IPS DF 6.9 (cell line): ENCODE data around the gene BNIP1.
"Not testable (repeated sequence)": the region's sequence is repeated elsewhere in the genome, so short reads cannot be mapped to it uniquely, and the experiment has no call there.

Source experiments
- DNase-seq: peaks from one replicate; pipeline ENCODE4 v3.0.0-alpha.2; 2013; ENCODE audit warnings: low read depth, low spot score
- H3K27ac ChIP-seq: one replicate; pipeline ENCODE4 v1.5.1; 2013; ENCODE audit warnings: low read length, control low read depth
- H3K27me3 ChIP-seq: 2 replicates; pipeline ENCODE4 v1.6.1; 2013; ENCODE audit warnings: mild to moderate bottlenecking, low read length; ENCODE audit not compliant: control insufficient read depth, insufficient read depth
- H3K36me3 ChIP-seq: 2 replicates; pipeline ENCODE4 v1.6.1; 2013; ENCODE audit warnings: low read length; ENCODE audit not compliant: control insufficient read depth, insufficient read depth
- H3K4me1 ChIP-seq: 2 replicates; pipeline ENCODE4 v1.6.1; 2013; ENCODE audit warnings: low read length; ENCODE audit not compliant: control insufficient read depth, insufficient read depth
- H3K4me3 ChIP-seq: 2 replicates; pipeline ENCODE4 v1.5.1; 2013; ENCODE audit warnings: mild to moderate bottlenecking, low read length
- H3K9me3 ChIP-seq: 2 replicates; pipeline ENCODE4 v1.6.1; 2013; ENCODE audit warnings: low read length, inconsistent platforms; ENCODE audit not compliant: control insufficient read depth, insufficient read depth
- WGBS: extraction: QIAGEN DNeasy Blood & Tissue Kit; methylation state at CpG from one replicate; pipeline ENCODE4 v1.1.7; 2013; ENCODE audit warnings: mixed read lengths, missing lambda C conversion rate; ENCODE audit not compliant: insufficient read length, insufficient coverage; 5-methylcytosine and 5-hydroxymethylcytosine counted together

BNIP1 gene

GRCh38 chr5:173139631-173140030 lies 4.7 kb upstream of the BNIP1 start:
- WGBS, result no CpG with 5 or more reads among the region's 1 CpG
- H3K9me3 ChIP-seq, result no peaks in the 10 kb centered on the region
- no peak overlapping the region for H3K4me3 ChIP-seq
- no peak overlapping the region for H3K27ac ChIP-seq
- DNase-seq, result no peak
- H3K36me3 ChIP-seq, result no peaks in the 10 kb centered on the region
- no peaks in the 10 kb centered on the region for H3K27me3 ChIP-seq
- no peaks in the 10 kb centered on the region; the same call in 1 of the 2 replicates for H3K4me1 ChIP-seq

GRCh38 chr5:173140769-173141168 lies 3.6 kb upstream of the BNIP1 start:
- H3K4me1 ChIP-seq, result no peaks in the 10 kb centered on the region; the same call in 1 of the 2 replicates
- no peak for DNase-seq
- H3K9me3 ChIP-seq, result no peaks in the 10 kb centered on the region
- H3K4me3 ChIP-seq, result no peak overlapping the region
- WGBS, result no CpG with 5 or more reads among the region's 4 CpGs
- H3K27ac ChIP-seq, result no peak overlapping the region
- no peaks in the 10 kb centered on the region for H3K36me3 ChIP-seq
- no peaks in the 10 kb centered on the region for H3K27me3 ChIP-seq

GRCh38 chr5:173143567-173143966 lies 764 bp upstream of the BNIP1 start:
- no peaks in the 10 kb centered on the region for H3K36me3 ChIP-seq
- no peak overlapping the region for H3K27ac ChIP-seq
- no peaks in the 10 kb centered on the region for H3K27me3 ChIP-seq
- H3K4me1 ChIP-seq, result no peaks in the 10 kb centered on the region; the same call in 1 of the 2 replicates
- DNase-seq, result no peak
- H3K9me3 ChIP-seq, result no peaks in the 10 kb centered on the region
- no CpG with 5 or more reads among the region's 8 CpGs for WGBS
- H3K4me3 ChIP-seq, result no peak overlapping the region

GRCh38 chr5:173148354-173148753 lies 4.0 kb downstream of the BNIP1 start:
- H3K36me3 ChIP-seq, result no peaks in the 10 kb centered on the region
- H3K27ac ChIP-seq, result no peak overlapping the region
- H3K4me1 ChIP-seq, result no peaks in the 10 kb centered on the region
- H3K27me3 ChIP-seq, result no peaks in the 10 kb centered on the region
- H3K4me3 ChIP-seq, result no peak overlapping the region
- no peak for DNase-seq
- WGBS, result no CpG with 5 or more reads among the region's 2 CpGs
- no peaks in the 10 kb centered on the region for H3K9me3 ChIP-seq

GRCh38 chr5:173152547-173152946 lies 8.2 kb downstream of the BNIP1 start:
- Histone ChIP-seq H3K36me3 (no peaks in the 10 kb centered on the region), H3K4me3 (no peak overlapping the region), H3K27ac (no peak overlapping the region), H3K27me3 (no peaks in the 10 kb centered on the region), H3K4me1 (no peaks in the 10 kb centered on the region), H3K9me3 (no peaks in the 10 kb centered on the region)
- no peak for DNase-seq
- WGBS, result no CpG with 5 or more reads among the region's 5 CpGs

- no peaks in the 10 kb centered on the region for H3K4me1 ChIP-seq
- no peaks in the 10 kb centered on the region for H3K9me3 ChIP-seq
- H3K27me3 ChIP-seq, result no peaks in the 10 kb centered on the region
- no peak overlapping the region for H3K4me3 ChIP-seq
- peaks cover 3% of the 10 kb centered on the region; the same call in 1 of the 2 replicates for H3K36me3 ChIP-seq
- no CpG with 5 or more reads among the region's 7 CpGs for WGBS
- DNase-seq, result no peak
- no peak overlapping the region for H3K27ac ChIP-seq
Observed at GRCh38 chr5:173153842-173154241, 9.5 kb downstream of the BNIP1 start.

GRCh38 chr5:173154619-173155018 lies 10.3 kb downstream of the BNIP1 start:
- not testable (repeated sequence) for H3K9me3 ChIP-seq, DNase-seq, H3K4me1 ChIP-seq, H3K27ac ChIP-seq, H3K27me3 ChIP-seq, H3K4me3 ChIP-seq, H3K36me3 ChIP-seq
- WGBS, result no CpG with 5 or more reads among the region's 5 CpGs

- no peaks in the 10 kb centered on the region for H3K27me3 ChIP-seq
- H3K9me3 ChIP-seq, result no peaks in the 10 kb centered on the region
- no peak for DNase-seq
- peaks cover 6% of the 10 kb centered on the region; the same call in 1 of the 2 replicates for H3K36me3 ChIP-seq
- no peaks in the 10 kb centered on the region for H3K4me1 ChIP-seq
- WGBS, result no CpG with 5 or more reads among the region's 2 CpGs
- H3K27ac ChIP-seq, result no peak overlapping the region
- H3K4me3 ChIP-seq, result no peak overlapping the region
Observed at GRCh38 chr5:173155912-173156311, 11.6 kb downstream of the BNIP1 start.

GRCh38 chr5:173158366-173158765 lies 14.0 kb downstream of the BNIP1 start:
- DNase-seq, result no peak
- no peaks in the 10 kb centered on the region for H3K27me3 ChIP-seq
- no CpG with 5 or more reads among the region's 8 CpGs for WGBS
- no peaks in the 10 kb centered on the region for H3K4me1 ChIP-seq
- no peak overlapping the region for H3K4me3 ChIP-seq
- no peaks in the 10 kb centered on the region for H3K9me3 ChIP-seq
- no peak overlapping the region for H3K27ac ChIP-seq
- H3K36me3 ChIP-seq, result peaks cover 6% of the 10 kb centered on the region; the same call in 1 of the 2 replicates

GRCh38 chr5:173159256-173159655 lies 14.9 kb downstream of the BNIP1 start:
- Histone ChIP-seq H3K27me3 (no peaks in the 10 kb centered on the region), H3K4me1 (no peaks in the 10 kb centered on the region), H3K36me3 (peaks cover 9% of the 10 kb centered on the region), H3K9me3 (no peaks in the 10 kb centered on the region), H3K4me3 (no peak overlapping the region), H3K27ac (no peak overlapping the region)
- WGBS, result no CpG with 5 or more reads among the region's 3 CpGs
- DNase-seq, result no peak

GRCh38 chr5:173161148-173161547 lies 16.8 kb downstream of the BNIP1 start:
- no peaks in the 10 kb centered on the region for H3K4me1 ChIP-seq
- no peak for DNase-seq
- no peaks in the 10 kb centered on the region for H3K9me3 ChIP-seq
- H3K27ac ChIP-seq, result no peak overlapping the region
- H3K4me3 ChIP-seq, result no peak overlapping the region
- H3K36me3 ChIP-seq, result peaks cover 9% of the 10 kb centered on the region
- no CpG with 5 or more reads among the region's 5 CpGs for WGBS
- H3K27me3 ChIP-seq, result no peaks in the 10 kb centered on the region
